Naive thymus-derived CD4-positive, alpha-beta T cell (primary cell): ENCODE results near the gene GATD1. TPM values are rescaled to one million over a fixed set of nuclear protein-coding genes. Genes with fewer than 3 reads are reported as not detected.

ENCODE experiments used
- ATAC-seq: fragments of 150-1000 bp; cut with Tn5 transposase; 2 replicates; pipeline ENCODE4 v1.10.0; 2021; ENCODE audit warnings: mild to moderate bottlenecking, moderate library complexity
- CTCF ChIA-PET: fragments of 350-600 bp; sonication (Branson Sonifier 250); formaldehyde crosslinking; loops from one replicate; lab custom pipeline; 2021; ENCODE audit warnings: antibody characterized with exemption; lab: Charles Lee
- POLR2A ChIA-PET: fragments of 350-600 bp; sonication (Branson Sonifier 250); formaldehyde crosslinking; loops from one replicate; lab custom pipeline; 2021; ENCODE audit warnings: antibody characterized with exemption, inconsistent platforms; lab: Charles Lee
- DNase-seq, 9 donors: peaks; one replicate each; pipeline versions ENCODE4 v3.0.0 to v3.0.0-alpha.2; 2020 to 2022; ENCODE audit warnings: mixed read lengths in 1 of 9
- H3K27ac ChIP-seq: one replicate; pipeline ENCODE4 v1.7.0; 2013; ENCODE audit warnings: mild to moderate bottlenecking, low read depth, low read length, moderate library complexity
- H3K27me3 ChIP-seq, 2 donors: one replicate each; pipeline ENCODE4 v1.7.0; 2013; ENCODE audit warnings: low read length in 2 of 2, mild to moderate bottlenecking in 2 of 2, moderate library complexity in 2 of 2; ENCODE audit not compliant: control insufficient read depth in 2 of 2, insufficient read depth in 2 of 2
- H3K36me3 ChIP-seq, 3 experiments: 1 replicate in 2 of 3; 2 replicates in 1 of 3; pipeline ENCODE4 v1.7.0; 2013; ENCODE audit warnings: low read length in 3 of 3, mild to moderate bottlenecking in 3 of 3, moderate library complexity in 1 of 3; ENCODE audit not compliant: insufficient read depth in 3 of 3, control insufficient read depth in 2 of 3
- H3K4me1 ChIP-seq, 2 donors: one replicate each; pipeline ENCODE4 v1.7.0; 2013; ENCODE audit warnings: low read length in 2 of 2, mild to moderate bottlenecking in 2 of 2, moderate library complexity in 1 of 2; ENCODE audit not compliant: control insufficient read depth in 2 of 2, insufficient read depth in 2 of 2
- H3K4me3 ChIP-seq: 2 replicates; pipeline ENCODE4 v1.7.0; 2013; ENCODE audit warnings: mild to moderate bottlenecking, low read length
- H3K9me3 ChIP-seq, 3 experiments: 1 replicate in 2 of 3; 2 replicates in 1 of 3; pipeline ENCODE4 v1.7.0; 2013; ENCODE audit warnings: low read length in 3 of 3; ENCODE audit not compliant: control insufficient read depth in 2 of 3
- H3K27ac Mint-ChIP-seq, 9 donors: one replicate each; pipeline ENCODE4 v1.8.0; 2020 to 2022; ENCODE audit warnings: mixed read lengths in 9 of 9, mild to moderate bottlenecking in 8 of 9, moderate library complexity in 5 of 9, inconsistent platforms in 2 of 9
- H3K27me3 Mint-ChIP-seq, 5 donors: one replicate each; pipeline ENCODE4 v1.8.0; 2021 to 2022; ENCODE audit warnings: mixed read lengths in 5 of 5, mild to moderate bottlenecking in 1 of 5
- H3K36me3 Mint-ChIP-seq, 5 donors: one replicate each; pipeline ENCODE4 v1.8.0; 2020 to 2022; ENCODE audit warnings: mixed read lengths in 5 of 5, mild to moderate bottlenecking in 3 of 5, inconsistent platforms in 1 of 5
- H3K4me1 Mint-ChIP-seq, 7 donors: one replicate each; pipeline ENCODE4 v1.8.0; 2020 to 2022; ENCODE audit warnings: mixed read lengths in 7 of 7, mild to moderate bottlenecking in 3 of 7, inconsistent platforms in 1 of 7
- H3K4me3 Mint-ChIP-seq, 10 donors: one replicate each; pipeline ENCODE4 v1.8.0; 2020 to 2022; ENCODE audit warnings: mild to moderate bottlenecking in 10 of 10, mixed read lengths in 10 of 10, moderate library complexity in 6 of 10, inconsistent platforms in 2 of 10
- H3K9me3 Mint-ChIP-seq, 11 donors: one replicate each; pipeline ENCODE4 v1.8.0; 2020 to 2022; ENCODE audit warnings: mixed read lengths in 11 of 11, mild to moderate bottlenecking in 4 of 11, inconsistent platforms in 1 of 11, moderate library complexity in 1 of 11
- intact Hi-C, 2 donors: fragments of 100-400 bp; cut with micrococcal nuclease; formaldehyde crosslinking; loops; one replicate each; pipeline ENCODE4 v1.15.1; 2023
- polyA plus RNA-seq, 2 donors: library from polyadenylated mRNA; unstranded; fragments of 300-500 nt; fragmentation: Illumina TruSeq; gene quantifications; one replicate each; pipeline ENCODE4 v1.2.3, GENCODE V29; 2021
- total RNA-seq, 6 experiments: library from RNA in 5 of 6; stranded (reverse) in 5 of 6; gene quantifications; 1 replicate in 5 of 6; 2 replicates in 1 of 6; pipeline ENCODE4 v1.2.3 and lab custom pipeline; 2021 to 2026

The GATD1 gene
- total and polyA plus RNA-seq, 7 experiments from 2014 or later: 8.1 to 59.2 (median 44.6) TPM

DNA sequence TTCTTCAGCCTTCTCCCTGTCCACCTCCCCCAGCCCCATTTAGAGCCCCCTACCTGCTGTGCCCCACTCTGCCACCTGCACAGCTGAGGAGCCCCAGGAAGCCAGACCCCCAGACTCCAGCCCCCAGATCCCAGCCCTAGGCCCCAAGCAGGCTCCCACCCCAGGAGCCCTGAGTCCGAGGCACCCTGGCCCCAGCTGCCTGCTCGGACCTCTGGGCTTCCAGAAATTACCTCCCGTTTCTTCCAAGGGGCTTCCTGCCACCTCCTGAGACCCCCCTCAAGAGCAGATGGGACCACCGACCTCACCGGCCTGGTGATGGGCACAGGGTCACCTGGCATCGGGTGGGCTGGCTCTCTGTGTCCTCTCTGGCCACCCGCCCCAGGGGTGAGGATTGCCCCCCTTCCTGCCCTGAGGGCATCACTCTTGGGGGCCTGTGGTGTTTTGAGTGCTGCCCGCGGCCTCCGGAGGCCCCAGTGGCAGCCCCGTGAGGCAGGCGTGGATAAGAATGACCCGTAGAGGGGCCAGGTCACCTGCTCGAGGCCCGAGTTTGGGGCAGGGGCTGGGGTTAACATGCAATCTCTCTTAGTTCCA is 48.3 kb downstream of the GATD1 start:
- CTCF ChIA-PET: interaction anchor here (3.6 kb wide), 1 partner anchor 173 kb away, joined by 28 read pairs; no protein-coding TSS in a partner anchor
- Mint-ChIP-seq H3K27ac (no peak overlapping the region), H3K27me3 (peaks cover 0 to 6% (median 0%) of the 10 kb centered on the region in 5 donors), H3K4me1 (peaks cover 0 to 7% (median 4%) of the 10 kb centered on the region in 7 donors), H3K4me3 (no peak overlapping the region), H3K9me3 (no peaks in the 10 kb centered on the region), H3K36me3 (no peaks in the 10 kb centered on the region)
- intact Hi-C loops: loop anchor here (1.0 to 10.0 kb wide), 7 partner anchors 18 to 323 kb away; partner anchors contain the start of genes SLC25A22 (in 2 of the 2), PTDSS2 (in 1 of the 2) and TALDO1 (in 1 of the 2)
- Histone ChIP-seq H3K9me3 (no peaks in the 10 kb centered on the region), H3K36me3 (no peaks in the 10 kb centered on the region), H3K27ac (no peak overlapping the region), H3K4me3 (no peak overlapping the region), H3K27me3 (no peaks in the 10 kb centered on the region), H3K4me1 (peaks cover 11 to 16% of the 10 kb centered on the region in 2 donors)
- POLR2A ChIA-PET: interaction anchor here (1.2 kb wide), 1 partner anchor 10 kb away, joined by 4 read pairs; no protein-coding TSS in a partner anchor
- no peak for ATAC-seq
- DNase-seq: no peak

DNA sequence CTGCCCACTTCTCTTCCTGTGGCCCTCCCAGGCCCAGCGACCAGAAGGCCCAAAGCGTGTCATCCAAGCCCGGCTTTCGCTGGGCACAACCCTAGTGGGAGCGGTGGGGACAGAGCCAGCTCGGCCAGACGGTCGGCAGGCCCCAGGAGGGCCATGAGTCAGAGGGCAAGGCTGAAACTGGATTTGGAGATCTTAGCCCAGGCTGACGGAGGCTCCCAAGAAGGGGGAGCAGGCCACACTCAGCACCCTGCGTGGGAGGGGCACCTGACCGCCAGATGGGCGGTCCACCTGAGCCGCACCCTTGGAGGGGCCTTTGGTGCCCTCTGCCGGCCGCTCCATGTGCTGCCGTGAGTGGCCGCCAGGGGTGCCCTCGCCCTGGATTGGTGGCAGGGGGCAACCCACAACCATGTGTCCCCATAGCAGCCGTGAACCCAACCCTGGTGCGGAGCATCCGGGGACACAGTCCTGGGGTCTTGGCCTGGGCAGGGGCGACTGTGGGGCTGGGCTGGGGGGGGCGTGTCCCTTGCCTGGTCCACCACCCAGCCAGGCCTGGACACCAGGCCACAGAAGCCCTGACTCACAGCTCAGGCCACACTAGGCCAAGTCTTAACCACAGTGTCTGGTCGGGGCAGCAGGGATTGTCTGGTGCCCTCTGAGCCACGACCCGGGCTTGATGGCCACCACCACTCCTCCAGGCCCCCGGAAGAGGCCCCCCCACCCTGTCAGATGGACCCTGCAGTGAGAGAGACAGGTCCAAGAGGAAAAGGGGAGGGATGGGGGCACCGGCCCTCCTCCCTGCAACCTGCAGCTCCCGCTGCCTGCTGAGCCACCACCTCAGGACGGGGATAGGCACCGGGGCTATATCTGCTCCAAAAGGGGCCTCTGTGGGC is 49.2 kb downstream of the GATD1 start:
- Histone ChIP-seq H3K9me3 (no peaks in the 10 kb centered on the region), H3K36me3 (no peaks in the 10 kb centered on the region), H3K27ac (no peak overlapping the region), H3K4me1 (peaks cover 11 to 17% of the 10 kb centered on the region in 2 donors), H3K27me3 (no peaks in the 10 kb centered on the region), H3K4me3 (no peak overlapping the region)
- peaks cover 0 to 2% (median 0%) of the 10 kb centered on the region in 11 donors for H3K9me3 Mint-ChIP-seq
- no peak overlapping the region for H3K4me3 Mint-ChIP-seq
- ATAC-seq (peak; percentile 93), DNase-seq (peak; percentile 52 to 86 (median 71))
- H3K36me3 Mint-ChIP-seq: no peaks in the 10 kb centered on the region
- H3K27me3 Mint-ChIP-seq: peaks cover 0 to 8% (median 4%) of the 10 kb centered on the region in 5 donors
- H3K27ac Mint-ChIP-seq: no peak overlapping the region
- intact Hi-C loops: loop anchor here (1.0 to 10.0 kb wide), 7 partner anchors 19 to 324 kb away; partner anchors contain the start of genes SLC25A22 (in 2 of the 2), PTDSS2 (in 1 of the 2) and TALDO1 (in 1 of the 2)
- POLR2A ChIA-PET: interaction anchor here (0.6 to 7.7 kb wide), 5 partner anchors 9 to 172 kb away, joined by 4 to 68 read pairs (median 13); partner anchors contain the start of genes LMNTD2 and TALDO1
- H3K4me1 Mint-ChIP-seq: peaks cover 4 to 11% (median 8%) of the 10 kb centered on the region in 7 donors
- CTCF ChIA-PET: interaction anchor here (3.0 to 3.6 kb wide), 2 partner anchors 32 to 172 kb away, joined by 16 to 28 read pairs; partner anchors contain the start of genes DEAF1 and TMEM80

DNA sequence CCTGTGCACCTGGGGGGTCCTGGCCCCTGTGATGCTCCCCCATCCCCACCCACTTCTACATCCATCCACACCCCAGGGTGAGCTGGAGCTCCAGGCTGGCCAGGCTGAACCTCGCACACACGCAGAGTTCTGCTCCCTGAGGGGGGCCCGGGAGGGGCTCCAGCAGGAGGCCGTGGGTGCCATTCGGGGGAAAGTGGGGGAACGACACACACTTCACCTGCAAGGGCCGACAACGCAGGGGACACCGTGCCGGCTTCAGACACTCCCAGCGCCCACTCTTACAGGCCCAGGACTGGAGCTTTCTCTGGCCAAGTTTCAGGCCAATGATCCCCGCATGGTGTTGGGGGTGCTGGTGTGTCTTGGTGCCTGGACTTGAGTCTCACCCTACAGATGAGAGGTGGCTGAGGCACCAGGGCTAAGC is 50.0 kb downstream of the GATD1 start:
- Histone ChIP-seq H3K27me3 (no peaks in the 10 kb centered on the region), H3K27ac (no peak overlapping the region), H3K36me3 (no peaks in the 10 kb centered on the region), H3K4me1 (peaks cover 11 to 23% of the 10 kb centered on the region in 2 donors), H3K4me3 (no peak overlapping the region), H3K9me3 (no peaks in the 10 kb centered on the region)
- Mint-ChIP-seq H3K4me3 (peak overlapping the region in 5 of 10 donors; percentile 8 to 86 (median 70)), H3K4me1 (peaks cover 5 to 14% (median 10%) of the 10 kb centered on the region in 7 donors), H3K27ac (no peak overlapping the region), H3K9me3 (peaks cover 0 to 2% (median 0%) of the 10 kb centered on the region in 11 donors), H3K36me3 (no peaks in the 10 kb centered on the region), H3K27me3 (peaks cover 0 to 11% (median 6%) of the 10 kb centered on the region in 5 donors)
- ATAC-seq (no peak), DNase-seq (no peak)
- ChIA-PET CTCF (interaction anchor here (1.1 to 3.6 kb wide), 5 partner anchors 19 to 191 kb away, joined by 3 to 28 read pairs (median 6); partner anchors contain the start of genes DEAF1, TALDO1 and TMEM80), POLR2A (interaction anchor here (1.1 to 7.7 kb wide), 6 partner anchors 10 to 171 kb away, joined by 3 to 68 read pairs (median 11); partner anchors contain the start of genes DEAF1, GATD1, LMNTD2 and TALDO1)
- intact Hi-C loops: loop anchor here (5.0 to 10.0 kb wide), 3 partner anchors 70 to 325 kb away; partner anchors contain the start of genes PTDSS2 (in 1 of the 2) and SLC25A22 (in 1 of the 2)

DNA sequence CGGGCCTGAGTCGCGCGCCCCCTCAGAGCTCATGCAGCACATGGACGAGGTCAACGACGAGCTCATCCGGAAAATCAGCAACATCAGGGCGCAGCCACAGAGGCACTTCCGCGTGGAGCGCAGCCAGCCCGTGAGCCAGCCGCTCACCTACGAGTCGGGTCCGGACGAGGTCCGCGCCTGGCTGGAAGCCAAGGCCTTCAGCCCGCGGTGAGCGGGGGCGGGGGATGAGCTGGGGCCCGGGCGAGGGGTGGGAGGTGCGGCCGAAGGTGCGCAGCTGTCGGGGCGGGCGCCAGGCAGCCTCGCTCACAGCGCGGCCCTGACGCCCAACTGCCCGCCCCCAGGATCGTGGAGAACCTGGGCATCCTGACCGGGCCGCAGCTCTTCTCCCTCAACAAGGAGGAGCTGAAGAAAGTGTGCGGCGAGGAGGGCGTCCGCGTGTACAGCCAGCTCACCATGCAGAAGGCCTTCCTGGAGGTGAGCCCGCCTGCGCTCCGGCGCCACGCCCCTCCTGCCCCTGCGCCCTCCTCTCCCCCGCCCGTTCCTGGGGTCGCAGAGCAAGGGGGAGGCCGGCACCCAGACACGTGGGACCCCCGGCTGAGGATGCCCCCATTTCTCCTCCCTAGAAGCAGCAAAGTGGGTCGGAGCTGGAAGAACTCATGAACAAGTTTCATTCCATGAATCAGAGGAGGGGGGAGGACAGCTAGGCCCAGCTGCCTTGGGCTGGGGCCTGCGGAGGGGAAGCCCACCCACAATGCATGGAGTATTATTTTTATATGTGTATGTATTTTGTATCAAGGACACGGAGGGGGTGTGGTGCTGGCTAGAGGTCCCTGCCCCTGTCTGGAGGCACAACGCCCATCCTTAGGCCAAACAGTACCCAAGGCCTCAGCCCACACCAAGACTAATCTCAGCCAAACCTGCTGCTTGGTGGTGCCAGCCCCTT is 50.7 kb downstream of the GATD1 start:
- Mint-ChIP-seq H3K9me3 (peaks cover 0 to 2% (median 0%) of the 10 kb centered on the region in 11 donors), H3K27ac (peak overlapping the region in 5 of 9 donors; percentile 14 to 33 (median 26)), H3K4me1 (peaks cover 6 to 14% (median 11%) of the 10 kb centered on the region in 7 donors), H3K36me3 (no peaks in the 10 kb centered on the region), H3K4me3 (peak overlapping the region; percentile 48 to 86 (median 72)), H3K27me3 (peaks cover 0 to 13% (median 6%) of the 10 kb centered on the region in 5 donors)
- Histone ChIP-seq H3K27me3 (no peaks in the 10 kb centered on the region), H3K4me1 (peaks cover 15 to 31% of the 10 kb centered on the region in 2 donors), H3K27ac (peak overlapping the region; percentile 18), H3K36me3 (no peaks in the 10 kb centered on the region), H3K4me3 (peak overlapping the region; percentile 47), H3K9me3 (no peaks in the 10 kb centered on the region)
- peak in 6 of 9 donors; percentile 44 to 66 (median 46) for DNase-seq
- intact Hi-C loops: loop anchor here (1.0 to 10.0 kb wide), 5 partner anchors 21 to 326 kb away; partner anchors contain the start of genes PTDSS2 (in 1 of the 2), SLC25A22 (in 1 of the 2) and TALDO1 (in 1 of the 2)
- peak; percentile 47 for ATAC-seq
- ChIA-PET POLR2A (interaction anchor here (0.5 to 7.7 kb wide), 13 partner anchors 11 to 191 kb away, joined by 3 to 68 read pairs (median 4); partner anchors contain the start of genes DEAF1, GATD1, HRAS and LMNTD2), CTCF (interaction anchor here (1.1 to 3.6 kb wide), 11 partner anchors 20 to 277 kb away, joined by 3 to 28 read pairs (median 5); partner anchors contain the start of genes DEAF1, PTDSS2, TALDO1 and TMEM80)

DNA sequence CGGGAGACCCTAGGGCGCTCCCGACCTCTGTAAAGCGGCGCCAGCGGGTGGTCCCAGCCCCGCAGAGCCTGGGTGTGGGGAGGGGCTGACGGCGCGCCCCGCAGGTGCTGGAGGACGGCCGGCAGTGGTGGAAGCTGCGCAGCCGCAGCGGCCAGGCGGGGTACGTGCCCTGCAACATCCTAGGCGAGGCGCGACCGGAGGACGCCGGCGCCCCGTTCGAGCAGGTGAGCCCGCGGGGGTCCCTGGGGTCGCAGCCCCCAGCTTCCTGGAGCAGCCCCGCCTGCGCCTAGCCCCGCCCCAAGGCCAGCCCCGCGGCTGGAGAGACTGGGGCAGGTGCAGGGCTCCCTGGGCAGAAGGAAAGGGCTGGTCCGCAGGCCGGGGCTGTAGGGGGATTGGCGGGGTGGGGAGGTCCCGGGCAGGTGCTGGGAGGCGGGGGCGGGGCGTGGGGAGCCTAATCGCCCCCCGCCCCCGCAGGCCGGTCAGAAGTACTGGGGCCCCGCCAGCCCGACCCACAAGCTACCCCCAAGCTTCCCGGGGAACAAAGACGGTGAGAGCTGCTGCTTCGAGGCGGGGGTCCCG is 51.6 kb downstream of the GATD1 start:
- ATAC-seq (no peak), DNase-seq (peak in 1 of 9 donors; percentile 17)
- Histone ChIP-seq H3K27ac (peak overlapping the region; percentile 18), H3K36me3 (no peaks in the 10 kb centered on the region), H3K4me3 (peak overlapping the region; percentile 13), H3K9me3 (no peaks in the 10 kb centered on the region), H3K4me1 (peaks cover 19 to 37% of the 10 kb centered on the region in 2 donors), H3K27me3 (no peaks in the 10 kb centered on the region)
- intact Hi-C loops: loop anchor here (1.0 to 10.0 kb wide), 5 partner anchors 22 to 327 kb away; partner anchors contain the start of genes PTDSS2 (in 1 of the 2), SLC25A22 (in 1 of the 2) and TALDO1 (in 1 of the 2)
- CTCF ChIA-PET: interaction anchor here (1.1 to 3.6 kb wide), 10 partner anchors 21 to 276 kb away, joined by 3 to 28 read pairs (median 5); partner anchors contain the start of genes DEAF1, PTDSS2, TALDO1 and TMEM80
- Mint-ChIP-seq H3K4me3 (peak overlapping the region in 9 of 10 donors; percentile 44 to 86 (median 71)), H3K27ac (peak overlapping the region in 3 of 9 donors; percentile 14 to 76 (median 32)), H3K27me3 (peaks cover 0 to 15% (median 10%) of the 10 kb centered on the region in 5 donors), H3K9me3 (peaks cover 0 to 2% (median 0%) of the 10 kb centered on the region in 11 donors), H3K4me1 (peaks cover 6 to 16% (median 12%) of the 10 kb centered on the region in 7 donors), H3K36me3 (no peaks in the 10 kb centered on the region)
- POLR2A ChIA-PET: interaction anchor here (0.5 to 7.7 kb wide), 11 partner anchors 12 to 191 kb away, joined by 3 to 68 read pairs (median 6); partner anchors contain the start of genes DEAF1, HRAS, LMNTD2 and PNPLA2
